Prostate gland (tissue), 2 donors: ENCODE measurements around the gene FLVCR2. TPM values are rescaled to one million over a fixed set of nuclear protein-coding genes. Genes with fewer than 3 reads are reported as not detected.
A peak's percentile ranks its signal among the peaks of the same experiment; 100 is the strongest.

Experiments
- DNase-seq: peaks from one replicate; pipeline ENCODE4 v3.0.0-alpha.2; 2019; ENCODE audit warnings: low spot score
- H3K27ac ChIP-seq, 2 donors: fragments of 200-600 bp; sonication (generic); 2 replicates each; pipeline ENCODE4 v1.5.1; 2017 to 2019
- H3K27me3 ChIP-seq: fragments of 200-600 bp; sonication (generic); replicated peaks from 2 replicates; pipeline ENCODE4 v1.5.1; 2019; ENCODE audit not compliant: insufficient read depth
- H3K36me3 ChIP-seq, 2 donors: fragments of 200-600 bp; sonication (generic); 1 replicate in 1 of 2; 2 replicates in 1 of 2; pipeline versions ENCODE4 v1.5.1 to v1.8.1; 2017 to 2019
- H3K4me1 ChIP-seq: fragments of 200-600 bp; sonication (generic); replicated peaks from 2 replicates; pipeline ENCODE4 v1.5.1; 2019
- H3K4me3 ChIP-seq, 2 donors: fragments of 200-600 bp; sonication (generic); 2 replicates each; pipeline ENCODE4 v1.5.1; 2017 to 2019
- H3K9me3 ChIP-seq: fragments of 200-600 bp; sonication (generic); 2 replicates; pipeline ENCODE4 v1.5.1; 2017
- CTCF ChIP-seq, 4 experiments: fragments of 200-600 bp in 2 of 4; fragments of 450-650 bp in 2 of 4; sonication (generic) in 2 of 4; IDR thresholded peaks; 1 replicate in 3 of 4; 2 replicates in 1 of 4; pipeline ENCODE4 v1.5.1; 2016 to 2019; ENCODE audit warnings: antibody characterized with exemption in 4 of 4, mild to moderate bottlenecking in 2 of 4, moderate library complexity in 2 of 4
- POLR2A ChIP-seq: fragments of 450-650 bp; IDR thresholded peaks from one replicate; pipeline ENCODE4 v1.6.1; 2016; ENCODE audit warnings: antibody characterized with exemption, mild to moderate bottlenecking
- POLR2AphosphoS5 ChIP-seq: sonication (generic); formaldehyde crosslinking; IDR thresholded peaks from one replicate; pipeline ENCODE4 v1.6.1; 2017; ENCODE audit warnings: antibody characterized with exemption
- WGBS: methylation state at CpG from one replicate; pipeline ENCODE4 v1.1.5; 2018; 5-methylcytosine and 5-hydroxymethylcytosine counted together
- intact Hi-C: fragments of 100-400 bp; cut with DNase I; formaldehyde crosslinking; loops from one replicate; pipeline ENCODE4 v1.14.2; 2022
- total RNA-seq, 2 donors: library from RNA; depleted of rRNA; stranded (reverse); fragments of >200 nt; gene quantifications; one replicate each; pipeline ENCODE4 v1.1.0, GENCODE V29; 2016

FLVCR2 gene
- total RNA-seq, 2 donors from 2014 or later, result 3.1 to 22.2 TPM

DNA sequence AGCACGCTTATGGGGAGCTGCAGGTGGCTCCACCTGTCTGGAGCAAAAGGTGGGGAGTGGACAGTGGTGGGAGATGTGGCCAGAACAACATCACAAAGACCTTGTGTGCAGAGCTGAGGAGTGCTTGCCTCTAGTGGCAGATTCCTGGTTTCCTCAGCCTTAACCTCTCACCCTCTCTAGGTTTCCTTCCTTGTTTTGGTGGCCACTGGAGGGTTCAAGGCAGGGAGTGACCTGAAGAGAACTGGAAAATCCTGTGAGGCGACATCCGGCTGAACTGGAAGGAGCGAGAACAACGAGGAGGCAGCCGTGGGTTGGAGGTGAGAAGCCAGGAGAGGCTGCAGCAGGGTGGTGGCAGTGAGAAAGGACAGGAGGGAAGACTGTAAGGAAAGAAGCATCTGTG, 6.3 kb upstream of the FLVCR2 start:
- TF ChIP-seq CTCF (IDR thresholded peaks at IDR 0.05) (no peak), POLR2AphosphoS5 (no peak), POLR2A (no peak)
- Histone ChIP-seq H3K4me1 (no peaks in the 10 kb centered on the region), H3K4me3 (no peak overlapping the region), H3K9me3 (no peaks in the 10 kb centered on the region), H3K27ac (no peak overlapping the region), H3K27me3 (no peaks in the 10 kb centered on the region), H3K36me3 (no peaks in the 10 kb centered on the region)
- 64% methylated on average over 6 of the region's 6 CpGs for WGBS
- no peak for DNase-seq
- intact Hi-C loops, result no loop called here

DNA sequence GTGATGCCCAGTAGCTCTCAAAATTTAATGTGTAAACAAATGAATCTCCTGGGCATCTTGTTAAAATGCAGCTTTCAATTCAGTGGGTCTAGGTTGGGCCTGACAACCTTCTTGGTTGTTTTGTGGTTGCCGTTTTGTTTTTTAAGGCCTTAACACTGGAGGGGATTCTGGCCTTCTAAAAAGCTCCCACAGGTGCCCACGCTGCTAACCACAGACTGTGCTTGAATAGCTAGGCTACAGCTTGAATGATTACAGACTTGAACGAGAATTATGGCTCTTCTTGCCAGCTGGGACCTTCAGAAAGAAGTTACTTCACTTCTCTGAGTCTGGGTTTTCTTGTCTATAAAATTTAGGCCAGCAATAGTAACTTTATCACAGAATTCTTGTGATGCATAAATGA, 1.3 kb upstream of the FLVCR2 start:
- no peak for TF ChIP-seq POLR2AphosphoS5
- no peak for TF ChIP-seq CTCF (IDR thresholded peaks at IDR 0.05)
- no peak for TF ChIP-seq POLR2A
- WGBS, result 70% methylated on average over 3 of the region's 3 CpGs
- Histone ChIP-seq H3K27me3 (no peaks in the 10 kb centered on the region), H3K4me3 (no peak overlapping the region), H3K27ac (no peak overlapping the region), H3K9me3 (no peaks in the 10 kb centered on the region), H3K4me1 (peaks cover 7% of the 10 kb centered on the region), H3K36me3 (no peaks in the 10 kb centered on the region)
- intact Hi-C loops, result no loop called here
- DNase-seq, result no peak

DNA sequence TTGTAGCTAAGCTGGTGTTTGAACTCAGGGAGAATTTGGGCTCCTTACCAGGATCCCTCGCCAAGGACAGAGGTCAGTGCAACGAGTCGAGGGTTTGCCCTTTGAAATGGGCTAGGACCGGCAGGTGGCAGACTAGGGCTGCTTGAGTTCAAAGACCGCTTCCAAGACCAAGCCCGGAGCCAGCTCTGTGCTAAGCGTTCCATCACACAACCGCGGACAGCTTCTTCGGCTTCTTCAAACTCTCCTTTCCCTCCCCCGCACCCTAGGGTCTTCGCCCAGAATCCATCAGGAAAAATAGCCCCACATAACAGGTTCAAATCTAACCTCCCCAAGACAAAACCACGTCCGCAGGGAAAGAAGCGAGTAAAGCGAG, 705 bp upstream of the FLVCR2 start:
- peaks cover 7% of the 10 kb centered on the region for H3K4me1 ChIP-seq
- TF ChIP-seq CTCF (IDR thresholded peaks at IDR 0.05), result peak; percentile 41 to 86 (median 81)
- TF ChIP-seq POLR2A, result no peak
- TF ChIP-seq POLR2AphosphoS5, result peak; percentile 40
- WGBS, result 0% methylated on average over 16 of the region's 16 CpGs
- no peaks in the 10 kb centered on the region for H3K9me3 ChIP-seq
- H3K27ac ChIP-seq, result peak overlapping the region; percentile 73 to 83
- intact Hi-C loops, result loop anchor here (1.0 kb wide), 1 partner anchor 77 kb away; no protein-coding TSS in a partner anchor
- H3K36me3 ChIP-seq, result no peaks in the 10 kb centered on the region
- no peaks in the 10 kb centered on the region for H3K27me3 ChIP-seq
- peak; percentile 88 for DNase-seq
- peak overlapping the region; percentile 31 to 53 for H3K4me3 ChIP-seq

DNA sequence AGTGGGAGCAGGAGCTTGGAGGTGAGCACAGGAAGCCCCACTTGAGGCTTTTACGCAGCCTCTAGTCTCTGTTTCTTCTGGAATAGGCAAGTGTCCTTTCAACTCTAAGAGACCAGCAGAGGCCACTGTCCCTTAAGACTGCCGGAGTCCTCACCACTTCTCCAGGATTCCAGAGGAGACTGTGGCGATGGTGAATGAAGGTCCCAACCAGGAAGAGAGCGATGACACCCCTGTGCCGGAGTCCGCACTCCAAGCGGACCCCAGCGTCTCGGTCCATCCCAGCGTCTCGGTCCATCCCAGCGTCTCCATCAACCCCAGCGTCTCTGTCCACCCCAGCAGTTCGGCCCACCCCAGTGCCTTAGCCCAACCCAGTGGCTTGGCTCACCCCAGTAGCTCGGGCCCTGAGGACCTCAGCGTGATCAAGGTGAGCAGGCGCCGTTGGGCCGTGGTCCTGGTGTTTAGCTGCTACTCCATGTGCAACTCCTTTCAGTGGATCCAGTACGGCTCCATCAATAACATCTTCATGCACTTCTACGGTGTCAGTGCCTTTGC, 442 bp downstream of the FLVCR2 start:
- peaks cover 7% of the 10 kb centered on the region for H3K4me1 ChIP-seq
- peak overlapping the region; percentile 31 to 53 for H3K4me3 ChIP-seq
- H3K36me3 ChIP-seq, result no peaks in the 10 kb centered on the region
- WGBS, result 23% methylated on average over 21 of the region's 21 CpGs
- intact Hi-C loops, result loop anchor here (1.0 kb wide), 1 partner anchor 75 kb away; no protein-coding TSS in a partner anchor
- TF ChIP-seq CTCF (IDR thresholded peaks at IDR 0.05) (peak in 3 of 4 experiments; percentile 2 to 51 (median 44)), POLR2A (no peak)
- H3K27me3 ChIP-seq, result no peaks in the 10 kb centered on the region
- H3K27ac ChIP-seq, result peak overlapping the region; percentile 73 to 83
- peak; percentile 46 for DNase-seq
- H3K9me3 ChIP-seq, result no peaks in the 10 kb centered on the region

DNA sequence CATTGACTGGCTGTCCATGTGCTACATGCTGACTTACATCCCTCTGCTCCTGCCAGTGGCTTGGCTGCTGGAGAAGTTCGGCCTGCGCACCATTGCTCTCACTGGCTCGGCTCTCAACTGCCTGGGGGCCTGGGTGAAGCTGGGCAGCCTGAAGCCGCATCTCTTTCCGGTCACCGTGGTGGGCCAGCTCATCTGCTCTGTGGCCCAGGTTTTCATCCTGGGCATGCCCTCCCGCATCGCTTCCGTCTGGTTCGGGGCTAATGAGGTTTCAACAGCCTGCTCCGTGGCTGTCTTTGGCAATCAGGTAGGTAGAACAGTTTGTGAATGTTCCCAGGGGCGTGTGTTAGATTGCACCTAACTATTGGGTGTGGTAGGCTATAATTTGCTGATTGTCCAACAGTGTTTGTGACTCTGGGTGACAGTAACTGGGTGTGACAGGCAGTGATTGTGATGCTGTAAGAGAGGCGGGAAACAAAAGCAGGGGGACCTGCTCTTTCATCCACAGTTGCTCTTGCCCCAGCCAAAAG, 981 bp downstream of the FLVCR2 start:
- no peak for DNase-seq
- Histone ChIP-seq H3K4me1 (peaks cover 7% of the 10 kb centered on the region), H3K4me3 (peak overlapping the region; percentile 31 to 53), H3K27ac (peak overlapping the region; percentile 73 to 83), H3K9me3 (no peaks in the 10 kb centered on the region), H3K36me3 (no peaks in the 10 kb centered on the region), H3K27me3 (no peaks in the 10 kb centered on the region)
- intact Hi-C loops, result no loop called here
- 72% methylated on average over 13 of the region's 13 CpGs for WGBS
- TF ChIP-seq POLR2AphosphoS5, result no peak
